ENCODE results near the gene GBP7.

The GBP7 gene

GRCh38 chr1:89167590-89168230 lies 8.1 kb downstream of the GBP7 start:
- H3K27me3 Mint-ChIP-seq (ENCODE audit: low read depth, poor library complexity), result peaks cover 3% of the 10 kb centered on the region
- DNase-seq, result no peak
- H3K4me3 Mint-ChIP-seq, result no peak overlapping the region
- no peak overlapping the region for H3K27ac Mint-ChIP-seq
- TF ChIP-seq, protein P1, sequence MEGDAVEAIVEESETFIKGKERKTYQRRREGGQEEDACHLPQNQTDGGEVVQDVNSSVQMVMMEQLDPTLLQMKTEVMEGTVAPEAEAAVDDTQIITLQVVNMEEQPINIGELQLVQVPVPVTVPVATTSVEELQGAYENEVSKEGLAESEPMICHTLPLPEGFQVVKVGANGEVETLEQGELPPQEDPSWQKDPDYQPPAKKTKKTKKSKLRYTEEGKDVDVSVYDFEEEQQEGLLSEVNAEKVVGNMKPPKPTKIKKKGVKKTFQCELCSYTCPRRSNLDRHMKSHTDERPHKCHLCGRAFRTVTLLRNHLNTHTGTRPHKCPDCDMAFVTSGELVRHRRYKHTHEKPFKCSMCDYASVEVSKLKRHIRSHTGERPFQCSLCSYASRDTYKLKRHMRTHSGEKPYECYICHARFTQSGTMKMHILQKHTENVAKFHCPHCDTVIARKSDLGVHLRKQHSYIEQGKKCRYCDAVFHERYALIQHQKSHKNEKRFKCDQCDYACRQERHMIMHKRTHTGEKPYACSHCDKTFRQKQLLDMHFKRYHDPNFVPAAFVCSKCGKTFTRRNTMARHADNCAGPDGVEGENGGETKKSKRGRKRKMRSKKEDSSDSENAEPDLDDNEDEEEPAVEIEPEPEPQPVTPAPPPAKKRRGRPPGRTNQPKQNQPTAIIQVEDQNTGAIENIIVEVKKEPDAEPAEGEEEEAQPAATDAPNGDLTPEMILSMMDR (IDR thresholded peaks at IDR 0.05), result no peak
- H3K9me3 Mint-ChIP-seq, result no peaks in the 10 kb centered on the region
- H3K4me1 Mint-ChIP-seq, result no peaks in the 10 kb centered on the region
- no peaks in the 10 kb centered on the region for H3K36me3 Mint-ChIP-seq (ENCODE audit: low read depth)

- Mint-ChIP-seq H3K27ac (no peak overlapping the region), H3K27me3 (ENCODE audit: low read depth, poor library complexity) (peaks cover 3% of the 10 kb centered on the region), H3K4me3 (no peak overlapping the region), H3K9me3 (peaks cover 2% of the 10 kb centered on the region), H3K36me3 (ENCODE audit: low read depth) (no peaks in the 10 kb centered on the region), H3K4me1 (no peaks in the 10 kb centered on the region)
- TF ChIP-seq, protein P1 (IDR thresholded peaks at IDR 0.05), result no peak
- no peak for DNase-seq
Measured at GRCh38 chr1:89166705-89167104, 9.1 kb downstream of the GBP7 start.

DNA sequence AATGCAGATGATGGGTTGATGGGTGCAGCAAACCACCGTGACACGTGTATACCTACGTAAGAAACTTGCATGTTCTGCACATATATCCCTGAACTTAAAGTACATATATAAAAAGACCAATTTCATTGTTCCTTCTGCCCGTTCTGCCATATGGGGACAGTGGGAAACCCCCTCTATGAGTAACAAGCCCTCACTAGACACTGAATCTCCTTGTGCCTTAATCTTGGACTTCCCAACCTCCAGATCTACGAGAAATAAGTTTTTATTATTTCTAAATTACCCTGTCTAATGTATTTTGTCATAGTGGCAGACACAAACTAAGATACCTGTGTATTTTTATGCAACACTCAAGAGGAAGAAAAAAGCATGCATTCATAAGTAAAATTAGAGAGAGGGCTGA lies 10.0 kb downstream of the GBP7 start:
- Mint-ChIP-seq H3K4me3 (no peak overlapping the region), H3K36me3 (ENCODE audit: low read depth) (no peaks in the 10 kb centered on the region), H3K9me3 (peaks cover 8% of the 10 kb centered on the region), H3K27me3 (ENCODE audit: low read depth, poor library complexity) (peaks cover 3% of the 10 kb centered on the region), H3K4me1 (no peaks in the 10 kb centered on the region), H3K27ac (no peak overlapping the region)
- TF ChIP-seq, protein P1 (IDR thresholded peaks at IDR 0.05), result no peak
- DNase-seq, result no peak

- peaks cover 4% of the 10 kb centered on the region for H3K9me3 Mint-ChIP-seq
- TF ChIP-seq, protein P1 (IDR thresholded peaks at IDR 0.05), result no peak
- H3K27ac Mint-ChIP-seq, result no peak overlapping the region
- no peak for DNase-seq
- H3K36me3 Mint-ChIP-seq (ENCODE audit: low read depth), result no peaks in the 10 kb centered on the region
- H3K4me3 Mint-ChIP-seq, result no peak overlapping the region
- H3K27me3 Mint-ChIP-seq (ENCODE audit: low read depth, poor library complexity), result peaks cover 15% of the 10 kb centered on the region
- H3K4me1 Mint-ChIP-seq, result no peaks in the 10 kb centered on the region
Measured at GRCh38 chr1:89151047-89151446, 24.8 kb downstream of the GBP7 start.

GRCh38 chr1:89149976-89150375 lies 25.8 kb downstream of the GBP7 start:
- H3K9me3 Mint-ChIP-seq, result no peaks in the 10 kb centered on the region
- peaks cover 11% of the 10 kb centered on the region for H3K27me3 Mint-ChIP-seq (ENCODE audit: low read depth, poor library complexity)
- DNase-seq, result no peak
- TF ChIP-seq, protein P1 (IDR thresholded peaks at IDR 0.05), result no peak
- H3K4me3 Mint-ChIP-seq, result no peak overlapping the region
- H3K27ac Mint-ChIP-seq, result no peak overlapping the region
- no peaks in the 10 kb centered on the region for H3K36me3 Mint-ChIP-seq (ENCODE audit: low read depth)
- H3K4me1 Mint-ChIP-seq, result no peaks in the 10 kb centered on the region

DNA sequence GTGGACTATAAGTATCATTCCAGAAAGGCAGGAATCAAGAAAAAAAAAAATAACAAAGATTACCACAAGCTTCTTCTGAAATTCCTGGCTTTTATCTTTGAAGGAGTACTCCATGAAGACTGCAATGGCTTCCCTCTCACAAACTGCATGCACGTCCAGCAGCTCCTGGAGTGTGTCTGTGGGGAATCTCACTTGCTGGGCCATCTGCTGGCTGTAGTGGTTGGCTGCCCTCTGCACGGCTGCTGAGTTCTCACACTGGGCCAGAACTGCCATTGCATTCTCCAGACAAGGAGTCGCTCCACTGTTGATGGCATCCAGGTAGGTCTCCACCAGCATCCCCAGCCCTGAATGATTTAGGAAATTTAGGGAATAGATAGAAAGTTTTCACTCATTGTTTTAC lies 26.6 kb downstream of the GBP7 start:
- Mint-ChIP-seq H3K4me1 (no peaks in the 10 kb centered on the region), H3K4me3 (no peak overlapping the region), H3K9me3 (no peaks in the 10 kb centered on the region), H3K27ac (no peak overlapping the region), H3K27me3 (ENCODE audit: low read depth, poor library complexity) (peaks cover 13% of the 10 kb centered on the region), H3K36me3 (ENCODE audit: low read depth) (no peaks in the 10 kb centered on the region)
- peak; percentile 18 for DNase-seq
- TF ChIP-seq, protein P1 (IDR thresholded peaks at IDR 0.05), result no peak
